Measurements from ENCODE around the gene SMS. TPM values are rescaled to one million over a fixed set of nuclear protein-coding genes. Genes with fewer than 3 reads are reported as not detected.

The SMS gene
- total RNA-seq, 1 donor from 2014 or later: 48.9 TPM

DNA sequence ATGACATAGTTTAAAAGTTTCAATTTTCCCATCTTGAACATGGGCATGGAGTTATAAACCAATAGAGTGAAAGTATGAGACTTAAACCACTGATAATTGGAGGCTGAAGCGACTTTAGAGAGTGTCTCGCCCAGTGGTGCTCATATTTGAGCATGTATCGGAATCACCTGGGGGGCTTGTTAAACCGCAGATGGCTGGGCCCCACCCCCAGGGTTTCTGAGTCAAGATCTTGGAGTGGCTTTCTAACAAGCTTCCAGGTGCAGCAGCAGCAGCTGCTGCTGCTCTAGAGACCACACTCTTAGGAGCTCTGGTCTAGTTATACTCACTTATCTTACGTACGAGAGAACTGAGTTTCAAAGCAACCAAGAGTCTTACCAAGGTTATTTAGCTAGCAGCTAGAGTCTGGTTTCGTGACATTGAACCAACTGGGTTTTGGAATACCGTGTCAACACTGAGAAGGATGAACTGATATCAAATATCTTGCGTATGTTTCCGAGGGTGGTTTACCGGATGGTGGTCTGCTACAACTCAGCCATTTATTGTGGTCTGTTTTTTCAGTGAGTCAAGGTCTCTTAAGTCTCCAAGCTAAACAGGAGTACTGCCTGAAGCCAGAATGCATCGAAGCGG lies 97.5 kb downstream of the SMS start:
- DNase-seq (ENCODE audit: low spot score): no peak

DNA sequence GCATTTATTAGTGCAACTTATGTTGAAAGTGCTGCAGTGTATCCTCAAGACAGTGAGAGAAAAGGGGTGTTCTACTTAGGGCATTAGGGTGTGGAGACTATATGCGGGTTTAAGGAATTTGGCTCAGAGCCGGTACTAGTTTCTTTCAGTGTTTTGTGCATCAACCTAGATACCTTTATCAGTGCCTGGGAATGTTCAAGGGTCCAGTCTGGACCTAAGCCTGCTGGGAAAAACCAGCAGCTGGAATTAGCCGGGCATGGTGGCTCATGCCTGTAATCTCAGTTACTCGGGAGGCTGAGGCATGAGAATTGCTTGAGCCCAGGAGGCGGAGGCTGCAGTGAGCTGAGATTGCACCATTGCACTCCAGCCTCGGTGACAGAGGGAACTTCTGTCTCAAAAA lies 99.0 kb downstream of the SMS start:
- no peak for DNase-seq (ENCODE audit: low spot score)

DNA sequence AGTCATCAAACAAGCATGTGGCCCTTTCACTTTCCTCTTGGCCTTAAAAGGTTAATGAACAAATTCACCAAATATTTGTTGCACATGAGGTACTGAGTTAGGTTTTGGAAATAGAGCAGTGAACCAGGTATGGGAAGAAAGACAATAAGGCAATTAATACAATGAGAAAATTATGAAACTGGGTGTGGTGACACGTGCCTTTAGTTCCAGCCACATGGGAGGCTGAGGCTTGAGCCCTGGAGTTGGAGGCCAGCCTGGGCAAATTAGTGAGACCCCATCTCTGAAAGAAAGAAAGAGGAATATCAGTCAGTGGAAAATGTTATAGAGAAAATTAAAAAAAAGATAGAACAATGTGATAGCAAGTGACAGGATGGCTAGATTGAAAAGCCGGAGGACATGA lies 99.7 kb downstream of the SMS start:
- no peak for DNase-seq (ENCODE audit: low spot score)

DNA sequence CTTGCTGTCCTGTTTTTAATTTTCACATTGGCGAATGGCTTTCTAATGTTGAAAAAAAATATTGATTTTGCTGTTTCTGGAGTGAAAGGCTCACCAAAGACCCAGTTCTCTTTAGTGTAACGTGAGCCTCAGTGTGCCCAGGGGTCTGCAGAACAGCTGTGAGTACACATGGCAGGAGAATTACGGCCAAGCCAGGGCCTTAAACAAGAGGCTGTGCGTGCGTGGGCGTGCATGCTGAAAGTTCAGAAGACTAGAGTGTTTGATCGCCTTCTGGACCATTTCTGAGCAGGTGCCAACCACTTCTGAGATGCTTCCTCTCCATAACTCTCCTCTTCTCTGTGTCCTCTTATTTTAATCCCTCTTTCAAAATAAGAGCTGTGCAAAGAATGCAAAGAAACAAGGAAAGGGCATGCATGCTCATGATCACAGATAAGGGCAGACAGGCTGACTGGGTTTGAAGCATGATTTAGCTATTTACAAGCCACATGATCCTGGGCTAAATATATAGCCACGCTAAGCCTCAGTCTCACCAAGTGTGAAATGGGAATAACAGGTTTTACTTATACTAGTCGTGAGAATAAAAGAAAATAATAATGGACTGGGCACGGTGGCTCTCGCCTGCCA lies 101.5 kb downstream of the SMS start:
- no peak for DNase-seq (ENCODE audit: low spot score)

DNA sequence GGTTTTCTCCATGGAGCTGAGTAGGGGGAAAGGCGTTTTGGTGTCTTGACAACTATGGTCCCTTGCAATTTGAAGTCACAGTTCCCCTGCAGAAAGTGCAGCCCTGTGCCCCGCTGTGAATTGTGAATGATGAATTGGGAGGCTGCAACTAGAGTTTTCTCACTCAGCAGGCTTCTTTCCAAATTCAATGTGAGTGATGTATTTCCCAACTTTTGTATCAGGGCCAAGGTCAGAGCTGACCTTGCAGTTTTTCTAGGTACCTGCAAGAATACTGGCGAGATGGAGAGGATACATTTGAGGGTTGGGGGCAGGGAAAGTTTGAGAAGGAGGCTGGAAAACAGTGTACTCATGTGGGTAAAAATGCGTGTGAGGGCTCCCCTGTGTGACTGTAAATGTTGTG lies 103.4 kb downstream of the SMS start:
- no peak for DNase-seq (ENCODE audit: low spot score)

Other genes starting within 250 kb of the SMS start
- not detected for gene SMPX, start 182.6 kb upstream of the SMS start, total RNA-seq
- 16.9 TPM for gene MBTPS2, start 101.1 kb upstream of the SMS start, total RNA-seq
- gene YY2, start 84.7 kb upstream of the SMS start, total RNA-seq: 3.1 TPM
- 0.26 TPM for gene PHEX, start 91.6 kb downstream of the SMS start, total RNA-seq